Stimulated activated CD8-positive, alpha-beta memory T cell treated with anti-CD3 and anti-CD28 coated beads, Interleukin-7, amount 100 ng/mL, for 1 hour (primary cell): ENCODE measurements around the gene C12orf50.
"Not testable (repeated sequence)": the region's sequence is repeated elsewhere in the genome, so short reads cannot be mapped to it uniquely, and the experiment has no call there.

Experiments used
- DNase-seq, 2 donors: peaks; one replicate each; pipeline ENCODE4 v3.0.0-alpha.2; 2020; ENCODE audit warnings: low read depth in 2 of 2

Gene C12orf50, protein sequence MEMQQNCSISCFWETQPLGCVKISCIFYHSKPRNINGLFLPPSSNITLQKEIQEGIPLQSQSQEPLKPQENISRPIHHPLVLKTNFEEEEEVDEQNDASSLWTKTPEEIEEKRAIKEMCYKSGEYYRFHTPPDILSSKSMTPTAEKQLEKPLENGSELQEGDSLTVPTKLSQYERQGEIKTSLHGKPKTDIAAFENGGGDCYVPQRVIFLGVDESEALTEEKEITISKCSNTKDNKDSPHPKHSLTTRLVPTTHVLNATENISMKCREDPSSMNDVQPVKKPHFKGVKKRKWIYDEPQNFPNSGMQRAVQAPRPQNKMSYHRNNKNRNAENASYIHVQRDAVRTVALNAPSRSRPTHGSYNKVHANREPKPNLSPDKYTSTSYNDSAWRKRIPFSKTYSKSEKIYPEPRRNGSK

DNA sequence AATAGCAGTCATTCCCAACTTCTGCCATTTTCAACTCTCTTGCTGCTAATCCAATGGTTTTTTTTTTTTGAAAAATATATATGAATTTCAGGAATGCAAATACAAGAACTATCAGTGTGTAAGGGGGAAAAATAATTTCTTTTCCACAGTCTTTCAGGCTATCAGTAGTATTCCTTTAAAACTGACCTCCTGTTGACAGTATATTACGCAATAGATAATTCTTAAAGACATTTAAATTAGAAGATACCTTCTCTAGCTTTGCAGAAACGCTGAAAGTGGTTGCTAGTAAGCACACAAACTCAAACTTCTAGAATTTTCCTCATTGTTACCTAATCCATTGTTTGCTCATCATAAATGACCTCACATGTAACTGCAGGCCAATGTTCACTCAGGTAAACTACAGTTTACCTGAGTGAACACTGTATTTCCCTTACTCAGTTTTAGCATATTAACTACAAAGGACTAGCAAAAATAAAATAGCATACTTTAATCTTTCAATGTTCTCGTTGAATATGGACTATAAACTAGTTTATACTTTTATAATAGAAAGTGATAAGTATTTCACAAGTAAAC is at the start of gene C12orf50:
C12orf50 (minus strand) TSS at position 309 of the 573 bp plus-strand sequence. CDS start 2,439 bp downstream, outside the sequence.
- no peak for DNase-seq

DNA sequence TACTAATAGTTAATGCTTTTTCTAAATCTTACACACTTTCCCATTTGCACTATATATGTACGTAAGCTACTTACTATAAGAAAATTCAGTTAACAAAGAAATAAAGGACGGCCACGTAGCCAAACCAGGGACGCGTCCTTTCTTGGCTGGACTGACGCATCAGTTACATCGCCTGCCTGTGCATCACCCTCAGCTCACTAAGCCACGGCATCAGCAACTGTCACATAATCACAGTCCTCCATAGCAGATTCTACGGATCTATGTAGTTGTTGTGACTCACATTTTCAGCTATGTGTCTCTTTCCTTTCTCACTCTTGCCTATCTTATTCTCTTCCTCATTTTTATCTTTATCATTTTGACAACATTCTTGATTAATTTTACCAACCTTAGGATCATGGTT is 38.1 kb upstream of the C12orf50 start:
- DNase-seq: no peak

DNA sequence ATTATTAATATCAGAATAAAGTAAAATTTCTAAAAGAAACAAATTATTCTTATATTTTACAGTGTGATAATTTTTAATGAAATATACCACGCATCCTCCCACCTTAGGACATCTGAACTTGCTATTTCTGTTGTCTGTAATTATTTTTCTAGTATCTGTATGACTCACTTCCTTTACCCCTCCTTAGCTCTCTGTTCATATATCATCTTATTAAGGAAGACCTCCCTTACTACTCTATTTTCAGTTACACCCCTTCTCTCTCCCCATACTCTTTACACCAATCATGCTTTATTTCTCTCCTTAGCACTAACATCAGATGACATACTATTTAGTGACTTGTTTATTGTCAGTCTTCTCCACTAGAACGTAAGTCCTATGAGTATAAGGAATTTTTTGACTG is 34.2 kb upstream of the C12orf50 start:
- DNase-seq: no peak

DNA sequence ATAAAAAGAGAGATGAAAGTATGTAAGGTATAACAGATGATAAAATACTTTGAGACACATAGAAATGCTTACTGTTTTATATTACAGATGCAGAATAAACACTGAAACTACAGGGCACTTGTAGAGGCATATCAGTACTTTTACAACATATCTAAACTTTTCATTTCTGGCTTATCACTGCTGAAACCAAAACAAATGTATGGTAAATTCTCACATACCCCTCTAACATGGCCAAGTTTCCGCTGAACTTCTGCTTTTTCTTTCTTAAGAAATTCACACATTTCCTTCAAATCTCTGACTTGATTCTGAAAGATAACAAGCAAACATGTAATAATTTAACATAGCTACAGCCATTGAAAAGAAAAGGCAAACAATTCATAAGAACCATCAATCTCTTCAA is 33.3 kb upstream of the C12orf50 start:
- DNase-seq: no peak

DNA sequence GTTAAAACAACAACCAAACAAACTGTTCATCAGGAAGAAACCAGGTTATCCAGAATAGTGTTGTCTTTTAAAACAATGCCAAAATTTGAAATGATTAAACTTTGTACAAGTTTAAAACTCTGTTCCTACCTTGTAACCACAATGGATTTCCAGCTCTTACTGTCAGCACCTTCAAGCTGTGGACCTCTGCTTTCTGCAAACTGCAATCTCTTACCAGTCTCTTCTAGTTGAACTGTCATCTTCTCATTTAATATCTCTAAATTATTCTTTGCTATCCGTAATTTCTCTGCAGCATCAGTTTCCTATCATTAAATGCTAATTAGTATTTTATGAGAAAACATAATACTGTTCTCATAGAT is 29.5 kb upstream of the C12orf50 start:
- no peak for DNase-seq

DNA sequence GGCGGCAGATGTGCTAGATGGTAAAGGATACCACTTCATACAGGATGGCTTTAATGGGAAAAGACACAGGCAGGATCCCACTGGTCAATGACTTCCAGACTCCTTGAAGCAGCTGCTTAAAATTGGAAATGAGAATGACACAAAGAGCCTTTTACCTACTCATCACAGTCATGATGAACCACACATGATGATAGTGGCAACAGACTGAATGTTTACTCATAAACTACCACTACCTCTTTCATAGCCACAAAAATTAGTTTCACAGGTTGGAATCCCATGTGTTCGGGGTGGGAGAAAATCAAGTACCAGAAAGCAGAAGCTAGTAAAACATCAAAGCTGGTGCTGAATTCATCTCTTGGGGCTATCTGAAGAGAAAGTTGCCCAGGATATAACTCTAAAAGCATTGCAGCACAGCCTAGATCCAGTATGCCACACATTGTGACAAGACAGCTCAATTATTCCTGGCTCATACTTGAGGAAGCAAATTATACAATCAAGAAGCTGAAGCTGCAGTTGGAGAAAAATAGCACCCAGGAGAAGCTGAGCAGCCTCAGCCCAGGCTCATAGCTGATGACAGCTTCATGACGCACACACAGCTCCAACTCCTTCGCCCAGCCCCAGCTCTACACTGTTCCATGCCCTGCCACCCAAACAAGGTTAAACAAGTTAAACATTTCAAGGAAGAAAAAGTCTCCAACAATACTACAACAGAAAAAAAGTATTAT is 29.0 kb upstream of the C12orf50 start:
- DNase-seq: no peak

DNA sequence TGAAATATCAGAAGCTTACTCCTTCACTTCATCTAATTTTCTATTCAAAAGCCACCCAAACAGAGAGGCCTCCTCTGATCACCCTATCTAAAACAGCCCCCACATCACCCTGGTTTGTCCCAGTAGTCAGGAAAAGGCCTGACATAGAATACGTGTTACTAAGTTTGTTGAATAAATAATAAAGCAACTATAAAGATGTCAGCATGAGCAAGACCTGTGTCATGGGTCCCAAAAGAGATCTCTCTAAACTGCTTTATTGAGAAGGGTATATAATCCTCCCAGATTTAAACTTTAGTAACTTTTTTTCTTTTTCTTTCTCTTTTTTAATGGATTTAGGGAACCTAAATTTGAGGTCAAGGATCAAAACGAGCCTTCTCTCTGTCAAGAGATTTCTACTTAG is 27.4 kb upstream of the C12orf50 start:
- DNase-seq: no peak

DNA sequence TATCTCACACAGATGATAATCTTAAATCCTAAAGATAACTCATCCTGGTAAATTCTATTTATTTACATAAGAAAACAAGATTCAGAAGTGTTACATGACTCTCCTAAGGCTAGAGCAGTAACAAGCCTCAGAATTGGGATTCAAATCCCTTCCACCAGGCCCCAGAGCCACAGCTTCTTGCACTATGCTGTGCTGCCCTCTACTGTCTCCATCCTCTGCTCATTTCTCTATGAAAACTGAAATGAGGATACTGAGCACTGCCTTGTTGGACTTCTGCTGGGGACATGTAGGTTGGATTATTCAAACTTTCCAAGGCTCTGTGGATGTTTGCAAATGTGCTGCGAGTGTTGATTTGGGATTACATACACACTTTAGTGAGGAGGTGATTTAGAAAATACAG is 23.5 kb upstream of the C12orf50 start:
- no peak for DNase-seq

DNA sequence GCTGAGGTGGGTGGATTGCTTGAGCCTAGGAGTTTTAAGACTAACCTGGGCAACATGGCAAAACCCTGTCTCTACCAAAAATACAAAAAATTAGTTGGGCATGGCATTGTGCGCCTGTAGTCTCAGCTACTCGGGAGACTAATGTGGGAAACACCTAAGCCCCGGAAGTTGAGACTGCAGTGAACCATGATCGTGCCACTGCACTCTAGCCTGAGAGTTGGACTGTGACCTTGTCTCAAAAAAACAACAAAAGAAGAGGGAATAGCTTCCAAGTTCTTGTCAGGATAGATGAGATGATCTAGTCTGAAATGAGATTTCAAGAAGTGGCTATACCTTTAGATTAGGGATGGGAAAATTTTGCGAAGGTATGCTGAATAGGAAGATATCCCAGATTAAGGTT is 14.8 kb upstream of the C12orf50 start:
- no peak for DNase-seq

DNA sequence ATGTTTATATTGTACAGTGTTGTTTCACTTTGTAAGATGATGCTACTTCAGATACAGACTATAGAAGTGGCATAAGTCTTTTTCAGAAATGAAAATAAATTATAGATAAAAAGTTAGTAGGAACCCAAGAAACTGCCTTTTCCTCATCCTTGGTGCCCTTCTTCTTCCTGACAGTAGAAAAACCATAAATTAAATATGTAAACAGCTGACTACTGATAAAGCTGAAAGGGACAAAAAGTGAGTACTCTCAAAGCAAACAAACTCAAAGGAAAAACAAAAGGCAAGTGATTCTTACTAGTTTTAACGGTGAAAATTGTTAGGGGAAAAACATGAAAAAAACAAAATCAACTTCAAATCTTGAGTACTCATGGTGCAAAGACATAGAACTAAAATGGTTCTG is 8.6 kb upstream of the C12orf50 start:
- no peak for DNase-seq

DNA sequence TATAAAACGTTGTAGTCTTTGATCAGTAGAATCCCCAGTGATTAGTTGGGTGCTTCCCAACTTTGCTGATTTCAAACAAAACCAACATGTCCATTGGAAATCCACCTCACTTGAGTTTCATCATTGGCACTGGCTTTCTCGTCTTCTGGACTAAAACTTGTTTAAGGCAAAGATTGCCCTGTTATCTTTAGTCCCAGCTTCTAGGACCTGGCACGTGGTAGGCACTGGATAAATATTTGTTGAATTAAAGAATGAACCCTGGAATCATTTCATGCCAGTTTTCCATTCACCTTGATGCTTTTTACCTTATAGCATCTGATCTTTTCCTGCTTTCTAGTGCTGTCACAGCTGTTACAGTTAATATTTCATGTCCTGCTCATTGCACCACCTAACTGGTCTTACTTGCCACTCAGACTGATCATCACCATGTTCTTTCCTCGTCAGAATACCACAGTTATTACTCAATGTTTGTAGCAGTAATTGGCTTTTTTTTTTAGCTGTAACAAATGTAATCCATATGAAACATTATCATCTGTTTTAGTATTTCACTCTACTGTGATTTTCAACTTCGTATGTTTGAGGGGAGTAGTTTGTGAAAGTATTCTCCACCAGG is 7.3 kb upstream of the C12orf50 start:
- no peak for DNase-seq

DNA sequence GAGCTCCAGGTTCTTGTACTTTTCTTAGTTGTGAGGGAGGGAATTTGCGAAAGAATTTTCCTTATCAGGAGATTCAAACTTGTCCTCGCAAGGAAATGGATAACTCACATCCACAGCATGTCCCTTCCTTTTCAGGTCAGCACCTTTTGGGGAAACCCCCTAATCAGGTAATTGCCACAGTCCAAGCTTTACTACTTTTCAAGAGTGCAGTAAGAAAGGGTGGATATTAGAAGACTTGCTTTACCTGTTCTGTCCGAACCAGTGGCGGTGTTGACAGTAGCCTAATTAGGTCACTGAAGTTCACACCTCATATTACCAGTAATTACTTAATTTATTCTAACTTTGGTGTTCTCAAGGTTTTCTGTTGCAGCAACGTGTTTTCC is 6.7 kb upstream of the C12orf50 start:
- DNase-seq: no peak

DNA sequence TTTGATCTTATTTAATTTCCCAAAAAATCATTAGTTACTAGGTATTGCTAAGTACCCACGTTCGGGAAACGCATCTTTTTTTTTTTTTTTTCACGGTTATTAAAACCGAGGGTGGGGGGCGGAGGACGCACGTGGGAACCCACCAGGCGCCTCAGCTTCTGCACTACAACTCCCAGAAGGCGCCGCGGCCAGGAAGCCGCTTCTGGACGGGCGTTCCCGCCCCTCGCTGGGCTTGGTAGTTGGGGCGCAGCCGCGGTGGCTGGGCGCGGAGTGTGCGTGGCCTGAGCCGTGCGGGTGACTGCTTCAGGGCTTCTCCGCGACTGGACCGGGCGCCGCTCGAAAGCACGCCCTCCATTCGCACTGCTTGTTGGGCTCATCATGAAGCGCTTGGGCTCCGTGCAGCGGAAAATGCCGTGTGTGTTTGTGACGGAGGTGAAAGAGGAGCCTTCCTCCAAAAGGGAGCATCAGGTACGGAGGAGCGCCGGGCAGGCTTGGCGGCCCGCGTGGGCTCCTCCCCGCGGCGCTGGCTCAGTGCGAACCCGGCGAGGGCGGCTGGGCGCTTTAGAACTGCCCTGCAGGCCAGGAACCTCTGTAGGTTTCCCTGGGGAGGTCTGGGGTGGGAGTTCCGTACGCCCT is 6.2 kb upstream of the C12orf50 start:
- DNase-seq: peak; percentile 56 to 73

DNA sequence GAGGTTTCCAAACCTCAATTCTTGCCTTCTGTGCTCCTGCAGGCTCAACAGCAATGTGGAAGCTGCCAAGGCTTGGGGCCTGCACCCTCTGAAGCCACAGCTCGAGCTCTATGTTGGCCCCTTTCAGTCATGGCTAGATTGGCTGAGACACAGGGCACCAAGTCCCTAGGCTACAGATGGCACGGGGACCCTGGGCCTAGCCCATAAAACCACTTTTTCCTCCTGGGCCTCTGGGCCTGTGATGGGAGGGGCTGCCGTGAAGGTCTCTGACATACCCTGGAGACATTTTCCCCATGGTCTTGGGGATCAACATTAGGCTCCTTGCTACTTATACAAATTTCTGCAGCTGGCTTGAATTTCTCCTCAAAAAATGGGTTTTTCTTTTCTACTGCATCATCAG is 2.0 kb upstream of the C12orf50 start:
- DNase-seq: not testable (repeated sequence)

DNA sequence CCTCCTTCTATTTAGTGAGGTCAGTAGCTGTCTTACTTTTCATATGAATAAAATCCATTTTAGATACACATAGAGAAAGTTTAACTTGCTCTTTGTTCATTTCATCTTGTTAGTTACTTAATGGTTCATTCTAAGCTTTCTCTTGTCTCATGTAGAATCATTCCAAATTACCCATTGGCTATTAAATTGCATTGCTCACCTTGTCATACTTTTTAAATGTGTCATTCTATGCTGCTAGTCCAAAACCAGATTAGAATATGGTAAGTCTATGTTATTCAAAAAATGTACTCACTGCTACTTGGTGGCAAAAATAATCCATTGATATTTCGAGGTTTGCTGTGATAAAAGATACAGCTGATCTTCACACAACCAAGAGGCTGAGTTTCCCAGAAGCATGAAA is 3.0 kb downstream of the C12orf50 start:
- DNase-seq: no peak

DNA sequence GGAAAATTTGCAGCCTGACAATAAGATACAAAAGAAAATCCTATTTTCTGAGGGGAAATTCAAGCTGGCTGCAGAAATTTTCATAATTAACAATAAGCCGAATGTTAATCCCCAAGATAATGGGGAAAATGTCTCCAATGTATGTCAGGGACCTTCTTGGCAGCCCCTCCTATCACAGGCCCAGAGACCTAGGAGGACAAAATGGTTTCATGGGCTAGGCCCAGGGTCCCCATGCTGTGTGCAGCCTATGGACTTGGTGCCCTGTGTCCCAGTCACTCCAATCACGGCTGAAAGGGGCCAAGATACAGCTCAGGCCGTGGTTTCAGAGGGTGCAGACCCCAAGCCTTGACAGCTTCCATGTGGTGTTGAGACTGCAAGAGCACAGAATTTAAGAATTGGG is 11.2 kb downstream of the C12orf50 start:
- no peak for DNase-seq

DNA sequence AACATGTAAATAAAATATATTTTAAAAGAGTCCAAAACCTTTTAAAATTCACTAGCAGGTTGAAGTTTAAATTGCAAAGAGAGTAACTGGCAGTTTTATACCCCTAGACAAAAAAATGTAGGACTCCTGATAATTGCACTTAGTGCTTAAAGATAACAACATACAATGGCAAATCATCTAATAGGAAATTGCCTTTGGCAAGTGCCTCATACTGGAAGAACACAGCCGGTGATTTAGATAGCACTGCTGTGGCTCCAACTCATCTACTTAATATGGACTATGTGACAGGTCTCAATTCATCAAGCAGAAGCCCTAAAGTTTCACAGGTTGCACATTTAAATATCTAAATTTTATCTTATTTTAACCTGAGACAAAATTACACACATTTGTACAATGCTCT is 13.4 kb downstream of the C12orf50 start:
- no peak for DNase-seq

DNA sequence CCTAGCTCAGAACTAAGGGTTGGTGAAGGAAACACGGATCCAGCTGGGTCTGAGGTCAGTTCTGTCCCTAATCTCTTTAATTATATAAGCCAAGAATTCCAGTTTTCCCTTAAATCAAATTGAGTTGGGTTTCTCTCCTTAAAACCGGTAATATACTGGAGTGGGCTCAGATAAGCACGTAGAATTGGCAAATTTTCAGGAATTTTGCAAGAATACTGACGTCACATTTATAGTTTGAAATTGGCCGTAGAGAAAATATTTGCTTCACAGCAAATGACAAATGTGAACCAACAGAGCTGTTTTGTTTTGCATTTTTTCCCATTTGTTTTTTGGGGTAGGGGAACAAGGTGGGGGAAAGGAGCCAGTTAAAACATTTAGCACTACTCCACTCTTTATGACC is 17.4 kb downstream of the C12orf50 start:
- DNase-seq: no peak

DNA sequence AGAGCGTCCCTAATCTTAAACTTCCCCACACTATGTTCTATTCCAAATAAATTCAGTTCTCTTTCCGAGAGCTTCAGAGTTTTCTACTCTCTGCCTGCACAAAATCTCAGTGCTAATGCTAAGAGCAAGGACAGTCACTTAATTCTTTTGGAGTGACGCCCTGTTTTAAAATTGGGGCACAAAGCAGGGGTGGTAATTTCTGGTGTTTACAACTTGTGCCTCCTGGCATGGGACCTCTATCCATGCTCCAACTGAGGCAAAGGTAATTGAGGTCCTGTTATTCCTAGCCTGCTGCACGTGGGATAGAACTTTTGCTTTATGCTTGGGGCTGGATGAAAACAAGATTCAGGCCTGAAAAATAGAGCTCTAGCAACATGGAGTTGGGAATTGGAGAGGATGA is 22.9 kb downstream of the C12orf50 start:
- DNase-seq: no peak

DNA sequence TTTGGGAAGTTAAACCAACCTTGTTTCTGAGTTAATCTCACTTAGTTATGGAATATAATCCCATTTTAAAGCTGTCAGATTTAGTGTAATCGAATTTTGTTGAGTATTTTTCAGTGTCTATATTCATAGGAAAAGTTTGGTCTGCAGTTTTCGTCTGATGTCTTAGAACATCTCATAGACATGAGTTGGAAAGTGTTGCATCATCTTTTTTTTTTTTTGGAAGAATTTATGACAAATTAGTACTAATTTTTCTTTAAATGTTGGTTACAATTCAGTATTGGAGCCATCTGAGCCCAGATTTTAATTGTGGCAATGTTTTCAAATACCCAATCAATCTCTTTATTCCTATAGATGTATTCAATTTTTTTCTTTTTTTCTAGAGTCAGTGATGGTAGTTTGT is 27.9 kb downstream of the C12orf50 start:
- DNase-seq: no peak

DNA sequence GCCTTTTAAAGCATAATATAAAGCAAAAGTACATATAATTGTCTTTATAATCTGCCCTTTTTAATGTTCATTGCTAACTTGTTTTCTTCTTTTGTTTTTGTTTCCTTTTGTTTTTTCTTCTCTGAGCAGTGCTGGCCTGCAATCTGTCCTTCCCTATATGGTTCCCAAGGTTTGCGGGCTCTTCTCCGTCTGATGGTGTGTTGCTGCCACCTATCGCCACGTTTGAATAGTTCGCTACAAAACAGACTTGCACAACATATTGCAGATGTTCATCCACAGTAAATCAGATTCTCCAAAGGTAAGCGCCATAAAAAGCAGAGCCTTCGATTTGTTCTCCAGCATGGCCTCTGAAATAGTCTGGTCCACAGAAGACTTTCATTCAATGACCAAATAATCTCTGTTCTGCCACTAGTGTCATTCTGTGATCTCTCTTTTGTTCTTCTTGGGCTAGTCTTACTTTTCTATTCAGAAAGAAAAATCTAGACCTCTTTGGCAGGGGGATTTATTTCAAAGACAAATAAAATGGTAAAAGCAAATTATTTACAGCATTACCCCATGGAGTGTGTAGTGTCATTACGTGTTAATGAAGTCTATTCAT is 33.5 kb downstream of the C12orf50 start:
- peak in 1 of 2 donors; percentile 0 for DNase-seq

DNA sequence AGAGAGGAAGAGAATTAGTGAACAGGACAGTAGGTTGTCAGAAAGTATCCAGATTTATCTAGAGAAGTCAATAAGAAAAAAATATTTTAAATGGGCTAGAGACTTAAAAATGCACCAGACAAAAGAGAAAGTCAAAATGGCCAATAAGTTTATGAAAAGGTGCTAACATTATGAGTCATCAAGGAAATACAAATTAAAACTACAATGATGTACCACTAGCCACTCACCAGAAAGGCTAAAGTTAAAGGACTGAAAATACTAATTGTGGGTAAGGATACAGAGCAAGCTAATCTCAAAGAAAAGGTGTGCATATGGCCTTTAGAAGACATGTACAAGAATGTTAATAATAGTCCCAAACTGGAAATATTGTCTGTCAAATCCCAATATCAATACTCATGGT is 37.7 kb downstream of the C12orf50 start:
- no peak for DNase-seq
